BLaER1 treated with 17β-estradiol and CSF1 and Interleukin-3, amounts not matched to agents 10 nM and 100 nM (cell line): ENCODE data around the gene USP40.

Source experiments
- H3K27ac ChIP-seq, 11 experiments: shearing (Covaris generic); formaldehyde crosslinking; 2 replicates each; pipeline ENCODE4 v1.8.1; 2022
- H3K27me3 ChIP-seq, 11 experiments: shearing (Covaris generic); formaldehyde crosslinking; 2 replicates each; pipeline ENCODE4 v1.8.1; 2022
- H3K36me3 ChIP-seq, 11 experiments: shearing (Covaris generic); formaldehyde crosslinking; 2 replicates each; pipeline ENCODE4 v1.8.1; 2022
- H3K4me1 ChIP-seq, 10 experiments: shearing (Covaris generic); formaldehyde crosslinking; 2 replicates each; pipeline ENCODE4 v1.8.1; 2022
- H3K4me2 ChIP-seq, 11 experiments: shearing (Covaris generic); formaldehyde crosslinking; 2 replicates each; pipeline ENCODE4 v1.8.1; 2022
- H3K4me3 ChIP-seq, 10 experiments: shearing (Covaris generic); formaldehyde crosslinking; 2 replicates each; pipeline ENCODE4 v1.8.1; 2022
- H3K9ac ChIP-seq, 11 experiments: shearing (Covaris generic); formaldehyde crosslinking; 2 replicates each; pipeline ENCODE4 v1.8.1; 2022
- H3K9me3 ChIP-seq, 11 experiments: shearing (Covaris generic); formaldehyde crosslinking; replicated peaks in 1 of 11; 2 replicates each; pipeline ENCODE4 v1.8.1; 2022
- H4K20me1 ChIP-seq, 11 experiments: shearing (Covaris generic); formaldehyde crosslinking; 2 replicates each; pipeline ENCODE4 v1.8.1; 2022
- Cebpa-rat ChIP-seq, 11 experiments: shearing (Covaris generic); IDR thresholded peaks; 2 replicates each; pipeline ENCODE4 v1.8.1; 2022

Gene USP40

GRCh38 chr2:233542507-233542906, 24.1 kb downstream of the USP40 start:
- peaks cover 0 to 18% (median 12%) of the 10 kb centered on the region in 10 experiments; a peak in 13 of 20 replicates for H3K4me1 ChIP-seq
- TF ChIP-seq Cebpa-rat (IDR thresholded peaks at IDR 0.05) = no peak
- H3K36me3 ChIP-seq = peaks cover 0 to 86% (median 8%) of the 10 kb centered on the region in 11 experiments; a peak in 11 of 22 replicates
- no peak overlapping the region for H3K4me2 ChIP-seq
- H3K27ac ChIP-seq = no peak overlapping the region
- 0 out of 22 replicates have a peak, but pooled peaks cover 0 to 6% (median 0%) of the 10 kb centered on the region in 11 experiments for H3K9me3 ChIP-seq
- no peak overlapping the region for H3K4me3 ChIP-seq
- no peaks in the 10 kb centered on the region for H3K27me3 ChIP-seq
- H3K9ac ChIP-seq = no peak overlapping the region
- H4K20me1 ChIP-seq = no peaks in the 10 kb centered on the region

- peaks cover 0 to 4% (median 2%) of the 10 kb centered on the region in 10 experiments; a peak in 9 of 20 replicates for H3K4me1 ChIP-seq
- no peak overlapping the region for H3K27ac ChIP-seq
- no peaks in the 10 kb centered on the region for H3K27me3 ChIP-seq
- H3K9me3 ChIP-seq = 0 out of 22 replicates have a peak, but pooled peaks cover 0 to 6% (median 0%) of the 10 kb centered on the region in 11 experiments
- no peak overlapping the region for H3K9ac ChIP-seq
- no peak for TF ChIP-seq Cebpa-rat (IDR thresholded peaks at IDR 0.05)
- no peak overlapping the region for H3K4me2 ChIP-seq
- no peak overlapping the region for H3K4me3 ChIP-seq
- no peaks in the 10 kb centered on the region for H4K20me1 ChIP-seq
- H3K36me3 ChIP-seq = peaks cover 0 to 80% (median 8%) of the 10 kb centered on the region in 11 experiments; a peak in 12 of 22 replicates
These were observed 27.8 kb downstream of the USP40 start for GRCh38 chr2:233538741-233539140.

- Histone ChIP-seq H3K4me1 (peaks cover 0 to 4% (median 0%) of the 10 kb centered on the region in 10 experiments; a peak in 4 of 20 replicates), H3K4me3 (no peak overlapping the region), H3K4me2 (no peak overlapping the region), H4K20me1 (no peaks in the 10 kb centered on the region), H3K36me3 (peaks cover 8 to 71% (median 16%) of the 10 kb centered on the region in 11 experiments; a peak in 19 of 22 replicates), H3K9me3 (peaks cover 0 to 7% (median 0%) of the 10 kb centered on the region in 11 experiments; a peak in 3 of 22 replicates), H3K27ac (no peak overlapping the region), H3K9ac (no peak overlapping the region), H3K27me3 (no peaks in the 10 kb centered on the region)
- TF ChIP-seq Cebpa-rat (IDR thresholded peaks at IDR 0.05) = no peak
These were observed 31.3 kb downstream of the USP40 start for GRCh38 chr2:233535271-233535670.

GRCh38 chr2:233532971-233533370, 33.6 kb downstream of the USP40 start:
- H3K4me2 ChIP-seq = no peak overlapping the region
- TF ChIP-seq Cebpa-rat (IDR thresholded peaks at IDR 0.05) = no peak
- H3K9me3 ChIP-seq = peaks cover 0 to 7% (median 0%) of the 10 kb centered on the region in 11 experiments; a peak in 3 of 22 replicates
- H3K36me3 ChIP-seq = peaks cover 8 to 74% (median 21%) of the 10 kb centered on the region in 11 experiments; a peak in 19 of 22 replicates
- H4K20me1 ChIP-seq = no peaks in the 10 kb centered on the region
- H3K4me1 ChIP-seq = peaks cover 0 to 4% (median 0%) of the 10 kb centered on the region in 10 experiments; a peak in 4 of 20 replicates
- no peaks in the 10 kb centered on the region for H3K27me3 ChIP-seq
- no peak overlapping the region for H3K9ac ChIP-seq
- H3K4me3 ChIP-seq = no peak overlapping the region
- H3K27ac ChIP-seq = no peak overlapping the region

- TF ChIP-seq Cebpa-rat (IDR thresholded peaks at IDR 0.05) = no peak
These were observed 34.6 kb downstream of the USP40 start for GRCh38 chr2:233531955-233532354.

GRCh38 chr2:233530381-233530780, 36.2 kb downstream of the USP40 start:
- Histone ChIP-seq H3K9me3 (peaks cover 0 to 7% (median 0%) of the 10 kb centered on the region in 11 experiments; a peak in 3 of 22 replicates), H3K36me3 (peaks cover 8 to 76% (median 20%) of the 10 kb centered on the region in 11 experiments; a peak in 18 of 22 replicates), H3K27me3 (no peaks in the 10 kb centered on the region), H3K9ac (no peak overlapping the region), H3K4me3 (no peak overlapping the region), H3K27ac (no peak overlapping the region), H3K4me1 (peaks cover 0 to 4% (median 0%) of the 10 kb centered on the region in 10 experiments; a peak in 4 of 20 replicates), H4K20me1 (no peaks in the 10 kb centered on the region), H3K4me2 (no peak overlapping the region)
- TF ChIP-seq Cebpa-rat (IDR thresholded peaks at IDR 0.05) = no peak

More at GRCh38 chr2:233531955-233532354, 34.6 kb downstream of the USP40 start:
- Histone ChIP-seq H3K4me2 (no peak overlapping the region), H3K4me3 (no peak overlapping the region), H4K20me1 (no peaks in the 10 kb centered on the region), H3K27me3 (no peaks in the 10 kb centered on the region), H3K36me3 (peaks cover 8 to 79% (median 21%) of the 10 kb centered on the region in 11 experiments; a peak in 19 of 22 replicates), H3K27ac (no peak overlapping the region), H3K9ac (no peak overlapping the region), H3K9me3 (peaks cover 0 to 7% (median 0%) of the 10 kb centered on the region in 11 experiments; a peak in 3 of 22 replicates), H3K4me1 (peaks cover 0 to 4% (median 0%) of the 10 kb centered on the region in 10 experiments; a peak in 4 of 20 replicates)

- Histone ChIP-seq H3K27me3 (no peaks in the 10 kb centered on the region), H3K9ac (no peak overlapping the region), H3K4me2 (no peak overlapping the region), H3K36me3 (peaks cover 8 to 70% (median 16%) of the 10 kb centered on the region in 11 experiments; a peak in 19 of 22 replicates), H3K4me1 (peaks cover 0 to 4% (median 0%) of the 10 kb centered on the region in 10 experiments; a peak in 4 of 20 replicates), H3K4me3 (no peak overlapping the region), H4K20me1 (no peaks in the 10 kb centered on the region), H3K9me3 (peaks cover 0 to 7% (median 0%) of the 10 kb centered on the region in 11 experiments; a peak in 3 of 22 replicates), H3K27ac (no peak overlapping the region)
- no peak for TF ChIP-seq Cebpa-rat (IDR thresholded peaks at IDR 0.05)
These were observed 38.4 kb downstream of the USP40 start for GRCh38 chr2:233528182-233528581.

- H3K27me3 ChIP-seq = no peaks in the 10 kb centered on the region
- H3K4me3 ChIP-seq = no peak overlapping the region
- peaks cover 0 to 77% (median 4%) of the 10 kb centered on the region in 11 experiments; a peak in 11 of 22 replicates for H3K36me3 ChIP-seq
- no peak for TF ChIP-seq Cebpa-rat (IDR thresholded peaks at IDR 0.05)
- H3K4me2 ChIP-seq = no peak overlapping the region
- H3K9me3 ChIP-seq = no peaks in the 10 kb centered on the region
- no peak overlapping the region for H3K9ac ChIP-seq
- peaks cover 0 to 4% (median under 1%) of the 10 kb centered on the region in 10 experiments; a peak in 6 of 20 replicates for H3K4me1 ChIP-seq
- no peaks in the 10 kb centered on the region for H4K20me1 ChIP-seq
- H3K27ac ChIP-seq = no peak overlapping the region
These were observed 40.8 kb downstream of the USP40 start for GRCh38 chr2:233525791-233526190.

GRCh38 chr2:233519787-233520611, 46.6 kb downstream of the USP40 start:
- no peak overlapping the region for H3K9ac ChIP-seq
- peak overlapping the region in 3 of 11 experiments; percentile 2 to 9 (median 9); a peak in 4 of 22 replicates for H3K4me2 ChIP-seq
- no peaks in the 10 kb centered on the region for H3K27me3 ChIP-seq
- no peak for TF ChIP-seq Cebpa-rat (IDR thresholded peaks at IDR 0.05)
- H3K4me1 ChIP-seq = peaks cover 0 to 14% (median 5%) of the 10 kb centered on the region in 10 experiments; a peak in 8 of 20 replicates
- peaks cover 0 to 81% (median 8%) of the 10 kb centered on the region in 11 experiments; a peak in 11 of 22 replicates for H3K36me3 ChIP-seq
- H3K9me3 ChIP-seq = peaks cover 0 to 7% (median 0%) of the 10 kb centered on the region in 11 experiments; a peak in 2 of 22 replicates
- no peak overlapping the region for H3K4me3 ChIP-seq
- H4K20me1 ChIP-seq = no peaks in the 10 kb centered on the region
- no peak overlapping the region for H3K27ac ChIP-seq
